Body of pancreas (tissue), 4 donors: Measurements from ENCODE around the gene HYAL1.

Source experiments
- CTCF ChIP-seq, 7 experiments: fragments of 450-650 bp in 4 of 7; fragments of 200-600 bp in 3 of 7; sonication (generic) in 3 of 7; IDR thresholded peaks; one replicate each; pipeline ENCODE4 v1.5.1; 2016 to 2019; ENCODE audit warnings: antibody characterized with exemption in 7 of 7
- POLR2A ChIP-seq, 3 donors: fragments of 450-650 bp; IDR thresholded peaks; one replicate each; pipeline ENCODE4 v1.6.1; 2016; ENCODE audit warnings: antibody characterized with exemption in 3 of 3, mild to moderate bottlenecking in 2 of 3

GRCh38 chr3:50339485-50340146 lies 36.2 kb upstream of the HYAL1 start:
- TF ChIP-seq POLR2A (IDR thresholded peaks at IDR 0.05) (no peak), CTCF (IDR thresholded peaks at IDR 0.05) (no peak)
